NCI-H2107 treated with DMSO at 0.1 percent for 48 hours (cell line): ENCODE results near the gene SLC2A2.
"Not testable (repeated sequence)": the region's sequence is repeated elsewhere in the genome, so short reads cannot be mapped to it uniquely, and the experiment has no call there.

Experiments
- DNase-seq: peaks from one replicate; lab custom pipeline; 2025; ENCODE audit not compliant: unreplicated experiment; lab: John Stamatoyannopoulos, UW

Gene SLC2A2

GRCh38 chr3:170989100-170989648 is 37.3 kb downstream of the SLC2A2 start:
- DNase-seq = no peak

GRCh38 chr3:170988378-170988777 is 38.1 kb downstream of the SLC2A2 start:
- DNase-seq = no peak

- DNase-seq = no peak
Measured at GRCh38 chr3:170985304-170985703, 41.2 kb downstream of the SLC2A2 start.

- no peak for DNase-seq
Measured at GRCh38 chr3:170982733-170983132, 43.8 kb downstream of the SLC2A2 start.

- DNase-seq = no peak
Measured at GRCh38 chr3:170980399-170980798, 46.1 kb downstream of the SLC2A2 start.

- peak; percentile 31 for DNase-seq
Measured at GRCh38 chr3:170977949-170978745, 48.4 kb downstream of the SLC2A2 start.

GRCh38 chr3:170976190-170976519 is 50.4 kb downstream of the SLC2A2 start:
- no peak for DNase-seq

GRCh38 chr3:170975283-170976189 is 51.0 kb downstream of the SLC2A2 start:
- DNase-seq = no peak

- DNase-seq = no peak
Measured at GRCh38 chr3:170974872-170975271, 51.6 kb downstream of the SLC2A2 start.

- DNase-seq = not testable (repeated sequence)
Measured at GRCh38 chr3:170972917-170973316, 53.6 kb downstream of the SLC2A2 start.

GRCh38 chr3:170967126-170967525 is 59.4 kb downstream of the SLC2A2 start:
- no peak for DNase-seq

- no peak for DNase-seq
Measured at GRCh38 chr3:170966495-170966894, 60.0 kb downstream of the SLC2A2 start.

GRCh38 chr3:170962411-170962810 is 64.1 kb downstream of the SLC2A2 start:
- DNase-seq = no peak

GRCh38 chr3:170961616-170962400 is 64.7 kb downstream of the SLC2A2 start:
- peak; percentile 51 for DNase-seq

GRCh38 chr3:170959457-170959856 is 67.1 kb downstream of the SLC2A2 start:
- no peak for DNase-seq

- DNase-seq = no peak
Measured at GRCh38 chr3:170956647-170957046, 69.9 kb downstream of the SLC2A2 start.

- no peak for DNase-seq
Measured at GRCh38 chr3:170953736-170954135, 72.8 kb downstream of the SLC2A2 start.

- no peak for DNase-seq
Measured at GRCh38 chr3:170953229-170953628, 73.3 kb downstream of the SLC2A2 start.

- DNase-seq = no peak
Measured at GRCh38 chr3:170949211-170949610, 77.3 kb downstream of the SLC2A2 start.

- no peak for DNase-seq
Measured at GRCh38 chr3:170947018-170947769, 79.3 kb downstream of the SLC2A2 start.
